ENCODE data around the gene PDLIM5.
"Not testable (repeated sequence)": the region's sequence is repeated elsewhere in the genome, so short reads cannot be mapped to it uniquely, and the experiment has no call there.

Gene PDLIM5

GRCh38 chr4:94472056-94472826, 20.5 kb downstream of the PDLIM5 start:
- no peak overlapping the region for H3K4me3 ChIP-seq (ENCODE audit: low read depth, low read length)
- peak; percentile 62 for DNase-seq (ENCODE audit: low read depth)
- TF ChIP-seq CTCF (IDR thresholded peaks at IDR 0.05; ENCODE audit: low read depth, low read length, missing control alignments) = no peak
- in situ Hi-C loops (cut with HindIII; ENCODE audit: low sequenced_read_pairs) = no loop called here

GRCh38 chr4:94475050-94475449, 23.3 kb downstream of the PDLIM5 start:
- no peak overlapping the region for H3K4me3 ChIP-seq (ENCODE audit: low read depth, low read length)
- no peak for TF ChIP-seq CTCF (IDR thresholded peaks at IDR 0.05; ENCODE audit: low read depth, low read length, missing control alignments)
- in situ Hi-C loops (cut with HindIII; ENCODE audit: low sequenced_read_pairs) = no loop called here
- DNase-seq (ENCODE audit: low read depth) = no peak

GRCh38 chr4:94475794-94476193, 24.1 kb downstream of the PDLIM5 start:
- no peak for TF ChIP-seq CTCF (IDR thresholded peaks at IDR 0.05; ENCODE audit: low read depth, low read length, missing control alignments)
- in situ Hi-C loops (cut with HindIII; ENCODE audit: low sequenced_read_pairs) = no loop called here
- DNase-seq (ENCODE audit: low read depth) = no peak
- H3K4me3 ChIP-seq (ENCODE audit: low read depth, low read length) = no peak overlapping the region

DNA sequence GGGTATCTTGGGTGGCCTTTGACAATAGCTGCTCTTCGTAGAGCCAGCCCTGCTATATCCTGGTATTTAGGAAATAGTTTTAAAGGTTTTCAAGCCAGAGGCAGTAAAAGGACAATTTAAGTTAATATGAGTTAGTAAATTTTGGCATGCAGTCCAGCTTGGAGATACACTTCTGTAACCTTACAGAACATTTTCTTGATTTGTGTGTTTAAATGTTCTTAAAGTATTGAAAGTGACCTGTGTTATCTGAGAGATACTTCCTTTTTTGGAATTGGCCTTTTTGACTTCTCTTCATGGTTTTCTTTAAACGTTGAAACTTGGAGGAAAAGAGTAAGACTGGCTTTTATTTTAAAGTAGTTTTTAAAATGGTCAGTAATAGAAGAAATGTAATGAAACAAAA, 25.5 kb downstream of the PDLIM5 start:
- H3K4me3 ChIP-seq (ENCODE audit: low read depth, low read length) = no peak overlapping the region
- TF ChIP-seq CTCF (IDR thresholded peaks at IDR 0.05; ENCODE audit: low read depth, low read length, missing control alignments) = no peak
- DNase-seq (ENCODE audit: low read depth) = no peak
- in situ Hi-C loops (cut with HindIII; ENCODE audit: low sequenced_read_pairs) = no loop called here

- in situ Hi-C loops (cut with HindIII; ENCODE audit: low sequenced_read_pairs); H3K4me3 ChIP-seq (ENCODE audit: low read depth, low read length); DNase-seq (ENCODE audit: low read depth): not testable (repeated sequence)
Measured at GRCh38 chr4:94478805-94479204, 27.1 kb downstream of the PDLIM5 start.

- DNase-seq (ENCODE audit: low read depth) = no peak
- no peak for TF ChIP-seq CTCF (IDR thresholded peaks at IDR 0.05; ENCODE audit: low read depth, low read length, missing control alignments)
- H3K4me3 ChIP-seq (ENCODE audit: low read depth, low read length) = no peak overlapping the region
- in situ Hi-C loops (cut with HindIII; ENCODE audit: low sequenced_read_pairs) = no loop called here
Measured at GRCh38 chr4:94479358-94480141, 27.8 kb downstream of the PDLIM5 start.

GRCh38 chr4:94480362-94480951, 28.7 kb downstream of the PDLIM5 start:
- H3K4me3 ChIP-seq (ENCODE audit: low read depth, low read length) = no peak overlapping the region
- DNase-seq (ENCODE audit: low read depth) = no peak
- no peak for TF ChIP-seq CTCF (IDR thresholded peaks at IDR 0.05; ENCODE audit: low read depth, low read length, missing control alignments)
- in situ Hi-C loops (cut with HindIII; ENCODE audit: low sequenced_read_pairs) = no loop called here
